Measurements from ENCODE around the gene STAT3.

Gene STAT3

GRCh38 chr17:42424991-42425610 lies 36.9 kb upstream of the STAT3 start:
- no peak for TF ChIP-seq MAX (IDR thresholded peaks at IDR 0.05; ENCODE audit: low read depth, low read length)
- no peak for TF ChIP-seq CTCF (IDR thresholded peaks at IDR 0.05; ENCODE audit: low read depth, low read length)
- TF ChIP-seq POLR2A (IDR thresholded peaks at IDR 0.05; ENCODE audit: extremely low read depth, insufficient read length): no peak
- TF ChIP-seq MYC (IDR thresholded peaks at IDR 0.05; ENCODE audit: low read depth, low read length): no peak
- H3K4me3 ChIP-seq (ENCODE audit: low read depth, low read length): no peak overlapping the region
- no peak for DNase-seq (ENCODE audit: low read depth)

- TF ChIP-seq MYC (IDR thresholded peaks at IDR 0.05; ENCODE audit: low read depth, low read length): no peak
- no peak for TF ChIP-seq CTCF (IDR thresholded peaks at IDR 0.05; ENCODE audit: low read depth, low read length)
- no peak for TF ChIP-seq POLR2A (IDR thresholded peaks at IDR 0.05; ENCODE audit: extremely low read depth, insufficient read length)
- no peak for TF ChIP-seq MAX (IDR thresholded peaks at IDR 0.05; ENCODE audit: low read depth, low read length)
- H3K4me3 ChIP-seq (ENCODE audit: low read depth, low read length): no peak overlapping the region
- no peak for DNase-seq (ENCODE audit: low read depth)
Measured at GRCh38 chr17:42423766-42424165, 35.5 kb upstream of the STAT3 start.

- H3K4me3 ChIP-seq (ENCODE audit: low read depth, low read length): no peak within 1 kb of the TSS
- DNase-seq (ENCODE audit: low read depth): no peak
- TF ChIP-seq MAX (IDR thresholded peaks at IDR 0.05; ENCODE audit: low read depth, low read length) (no peak), CTCF (IDR thresholded peaks at IDR 0.05; ENCODE audit: low read depth, low read length) (no peak), POLR2A (IDR thresholded peaks at IDR 0.05; ENCODE audit: extremely low read depth, insufficient read length) (no peak), MYC (IDR thresholded peaks at IDR 0.05; ENCODE audit: low read depth, low read length) (no peak)
Measured at GRCh38 chr17:42422958-42423712, 34.9 kb upstream of the STAT3 start, which contains the start of gene CAVIN1. CAVIN1 (minus strand) TSS chr17:42423256; CDS start chr17:42423097, 159 bp downstream.

- DNase-seq (ENCODE audit: low read depth): peak; percentile 21
- TF ChIP-seq CTCF (IDR thresholded peaks at IDR 0.05; ENCODE audit: low read depth, low read length) (no peak), MYC (IDR thresholded peaks at IDR 0.05; ENCODE audit: low read depth, low read length) (no peak), MAX (IDR thresholded peaks at IDR 0.05; ENCODE audit: low read depth, low read length) (no peak), POLR2A (IDR thresholded peaks at IDR 0.05; ENCODE audit: extremely low read depth, insufficient read length) (no peak)
- H3K4me3 ChIP-seq (ENCODE audit: low read depth, low read length): no peak overlapping the region
Measured at GRCh38 chr17:42422412-42422957, 34.2 kb upstream of the STAT3 start.

- no peak overlapping the region for H3K4me3 ChIP-seq (ENCODE audit: low read depth, low read length)
- TF ChIP-seq MAX (IDR thresholded peaks at IDR 0.05; ENCODE audit: low read depth, low read length): no peak
- no peak for TF ChIP-seq CTCF (IDR thresholded peaks at IDR 0.05; ENCODE audit: low read depth, low read length)
- TF ChIP-seq POLR2A (IDR thresholded peaks at IDR 0.05; ENCODE audit: extremely low read depth, insufficient read length): no peak
- no peak for TF ChIP-seq MYC (IDR thresholded peaks at IDR 0.05; ENCODE audit: low read depth, low read length)
- DNase-seq (ENCODE audit: low read depth): peak; percentile 35
Measured at GRCh38 chr17:42421507-42422338, 33.5 kb upstream of the STAT3 start.
